Subcutaneous abdominal adipose tissue (tissue), 5 donors: Measurements from ENCODE around the gene NKAIN1.

ENCODE experiments used
- H3K27ac ChIP-seq: one replicate; pipeline ENCODE4 v1.7.0; 2013; ENCODE audit warnings: low read depth, mild to moderate bottlenecking, inconsistent platforms, low read length, moderate library complexity
- H3K27me3 ChIP-seq, 5 donors: one replicate each; pipeline ENCODE4 v1.7.0; 2013; ENCODE audit warnings: low read length in 5 of 5, inconsistent platforms in 1 of 5; ENCODE audit not compliant: control insufficient read depth in 5 of 5, insufficient read depth in 4 of 5
- H3K36me3 ChIP-seq, 5 donors: one replicate each; pipeline ENCODE4 v1.7.0; 2013; ENCODE audit warnings: low read length in 5 of 5; ENCODE audit not compliant: control insufficient read depth in 5 of 5, insufficient read depth in 5 of 5
- H3K4me1 ChIP-seq, 5 donors: one replicate each; pipeline ENCODE4 v1.7.0; 2013; ENCODE audit warnings: low read length in 5 of 5, mild to moderate bottlenecking in 3 of 5, moderate library complexity in 1 of 5; ENCODE audit not compliant: control insufficient read depth in 5 of 5, insufficient read depth in 5 of 5
- H3K4me3 ChIP-seq, 5 donors: one replicate each; pipeline ENCODE4 v1.7.0; 2013; ENCODE audit warnings: low read length in 5 of 5, low read depth in 1 of 5
- H3K9ac ChIP-seq, 5 donors: one replicate each; pipeline ENCODE4 v1.7.0; 2013; ENCODE audit warnings: low read length in 5 of 5, mild to moderate bottlenecking in 4 of 5, moderate library complexity in 3 of 5
- H3K9me3 ChIP-seq, 5 donors: one replicate each; pipeline ENCODE4 v1.7.0; 2013; ENCODE audit warnings: low read length in 5 of 5; ENCODE audit not compliant: control insufficient read depth in 5 of 5
- donor health status: healthy.
- donor health status: healthy.
- donor health status: healthy.
- donor health status: healthy.
- donor health status: healthy.

The NKAIN1 gene

DNA sequence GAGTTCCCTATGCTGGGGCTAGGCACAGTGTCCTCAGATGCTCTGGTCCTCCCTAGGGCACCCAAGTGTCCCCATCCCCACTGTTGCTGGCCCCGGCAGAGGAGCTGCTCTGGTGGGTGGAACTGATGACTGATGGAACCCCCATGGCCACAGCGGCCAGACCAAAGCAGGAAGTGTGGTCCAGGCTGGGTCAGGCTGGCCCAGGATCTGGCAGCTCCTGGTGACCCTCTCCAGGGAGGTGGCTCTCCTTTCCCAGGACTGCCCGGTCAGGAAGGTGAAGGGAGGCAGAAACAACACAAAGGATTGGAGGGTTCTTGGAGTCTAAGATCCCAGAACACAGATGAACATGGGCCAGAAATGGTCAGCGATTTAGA lies 1.1 kb downstream of the NKAIN1 start:
- Histone ChIP-seq H3K4me3 (peak overlapping the region in 1 of 5 donors; percentile 49), H3K36me3 (no peaks in the 10 kb centered on the region), H3K9me3 (no peaks in the 10 kb centered on the region), H3K27ac (no peak overlapping the region), H3K27me3 (peaks cover 30 to 57% (median 42%) of the 10 kb centered on the region in 5 donors), H3K4me1 (peaks cover 0 to 10% (median 8%) of the 10 kb centered on the region in 5 donors), H3K9ac (no peak overlapping the region)

DNA sequence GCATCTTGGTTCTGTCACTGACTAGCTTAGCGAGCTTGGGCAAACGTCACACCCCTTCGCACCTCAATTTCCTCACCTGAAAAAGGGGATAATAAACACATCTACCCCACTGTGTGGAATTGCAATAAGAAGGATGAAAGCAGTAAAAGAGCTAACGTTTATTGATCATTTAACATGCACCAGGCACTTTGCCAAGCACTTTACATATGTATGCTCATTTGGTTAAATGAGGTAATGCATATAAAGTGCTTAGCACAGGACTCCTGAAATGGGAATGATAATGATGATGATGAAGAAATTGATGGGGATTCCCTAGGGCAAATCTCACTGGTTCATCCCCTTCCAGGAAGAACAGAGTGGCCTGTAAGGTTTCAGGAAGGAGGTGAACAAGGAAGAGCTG lies 4.8 kb downstream of the NKAIN1 start:
- no peaks in the 10 kb centered on the region for H3K36me3 ChIP-seq
- H3K9ac ChIP-seq, result no peak overlapping the region
- H3K27ac ChIP-seq, result no peak overlapping the region
- no peak overlapping the region for H3K4me3 ChIP-seq
- no peaks in the 10 kb centered on the region for H3K9me3 ChIP-seq
- peaks cover 26 to 44% (median 37%) of the 10 kb centered on the region in 5 donors for H3K27me3 ChIP-seq
- peaks cover 0 to 9% (median 8%) of the 10 kb centered on the region in 5 donors for H3K4me1 ChIP-seq

DNA sequence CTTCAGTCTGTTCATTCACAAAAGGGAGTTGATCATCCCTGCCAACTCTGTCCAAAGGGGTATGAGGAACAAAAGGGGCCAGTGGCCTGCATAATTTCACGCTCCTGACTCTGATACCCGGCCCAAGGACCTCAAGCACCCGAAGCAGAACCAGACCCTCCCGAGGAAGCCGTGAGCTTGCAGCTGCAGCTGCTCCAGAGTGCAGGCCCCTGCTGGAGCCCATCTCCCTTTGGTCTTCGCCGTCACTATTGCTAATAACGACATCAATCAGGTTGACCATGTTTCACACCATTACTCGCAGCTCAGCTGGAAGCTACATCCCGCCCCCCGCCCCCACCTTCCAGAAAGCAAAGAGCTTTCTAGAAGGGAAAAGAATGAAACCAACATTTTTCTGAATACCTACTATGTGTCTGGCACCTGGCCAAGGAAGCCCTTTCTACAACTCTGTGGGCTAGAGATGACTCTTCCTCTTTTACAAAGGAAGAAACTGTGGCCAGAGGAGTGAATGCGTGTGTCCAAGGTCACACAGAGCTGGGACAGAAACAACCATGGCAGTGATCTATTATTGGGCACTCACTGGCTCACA lies 5.5 kb downstream of the NKAIN1 start:
- H3K27ac ChIP-seq, result no peak overlapping the region

DNA sequence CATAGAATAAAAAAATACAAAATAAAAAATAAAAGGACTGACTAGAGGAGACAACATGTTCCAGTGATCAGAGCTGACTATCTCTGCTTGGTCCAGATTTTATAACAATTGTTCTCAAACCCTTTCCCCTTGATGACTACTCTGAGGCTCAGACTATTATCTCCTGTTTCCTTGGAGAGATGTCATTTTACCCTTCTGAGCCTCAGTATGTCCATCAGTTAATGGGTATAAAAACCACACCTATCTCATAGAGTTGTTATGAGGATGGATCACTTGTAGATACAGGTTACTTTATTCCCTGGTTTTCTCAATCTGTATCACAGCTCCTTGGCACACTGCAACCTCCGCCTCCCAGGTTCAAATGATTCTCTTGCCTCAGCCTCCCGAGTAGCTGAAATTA lies 7.0 kb downstream of the NKAIN1 start:
- H3K9me3 ChIP-seq, result no peaks in the 10 kb centered on the region

More for the DNA sequence above, 5.5 kb downstream of the NKAIN1 start:
- Histone ChIP-seq H3K36me3 (no peaks in the 10 kb centered on the region), H3K27me3 (peaks cover 25 to 43% (median 36%) of the 10 kb centered on the region in 5 donors), H3K9ac (no peak overlapping the region), H3K4me3 (no peak overlapping the region), H3K4me1 (peaks cover 0 to 8% (median 7%) of the 10 kb centered on the region in 5 donors), H3K9me3 (no peaks in the 10 kb centered on the region)

DNA sequence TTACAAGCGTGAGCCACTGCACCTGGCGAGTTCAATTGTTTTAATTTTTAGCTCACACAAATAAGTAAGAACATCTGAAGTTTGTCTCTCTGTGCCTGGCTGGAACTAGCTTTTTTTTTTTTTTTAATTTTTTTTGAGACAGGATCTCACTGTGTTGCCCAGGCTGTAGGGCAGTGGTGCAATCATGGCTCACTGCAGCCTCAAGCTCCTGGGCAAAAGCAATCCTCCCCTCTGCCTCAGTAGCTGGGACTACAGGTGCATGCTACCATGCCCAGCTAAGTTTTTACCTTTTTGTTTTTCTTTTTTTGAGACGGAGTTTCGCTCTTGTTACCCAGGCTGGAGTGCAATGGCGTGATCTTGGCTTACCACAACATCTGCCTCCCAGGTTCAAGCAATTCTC lies 7.9 kb downstream of the NKAIN1 start:
- H3K9me3 ChIP-seq, result no peaks in the 10 kb centered on the region
- H3K27ac ChIP-seq, result no peak overlapping the region
- H3K9ac ChIP-seq, result no peak overlapping the region
- H3K4me3 ChIP-seq, result no peak overlapping the region
- H3K36me3 ChIP-seq, result no peaks in the 10 kb centered on the region
- no peaks in the 10 kb centered on the region for H3K4me1 ChIP-seq
- peaks cover 10 to 26% (median 16%) of the 10 kb centered on the region in 5 donors for H3K27me3 ChIP-seq

More for the DNA sequence above, 7.0 kb downstream of the NKAIN1 start:
- Histone ChIP-seq H3K4me1 (no peaks in the 10 kb centered on the region), H3K4me3 (no peak overlapping the region), H3K9ac (no peak overlapping the region), H3K27me3 (peaks cover 12 to 30% (median 22%) of the 10 kb centered on the region in 5 donors), H3K36me3 (no peaks in the 10 kb centered on the region), H3K27ac (no peak overlapping the region)

DNA sequence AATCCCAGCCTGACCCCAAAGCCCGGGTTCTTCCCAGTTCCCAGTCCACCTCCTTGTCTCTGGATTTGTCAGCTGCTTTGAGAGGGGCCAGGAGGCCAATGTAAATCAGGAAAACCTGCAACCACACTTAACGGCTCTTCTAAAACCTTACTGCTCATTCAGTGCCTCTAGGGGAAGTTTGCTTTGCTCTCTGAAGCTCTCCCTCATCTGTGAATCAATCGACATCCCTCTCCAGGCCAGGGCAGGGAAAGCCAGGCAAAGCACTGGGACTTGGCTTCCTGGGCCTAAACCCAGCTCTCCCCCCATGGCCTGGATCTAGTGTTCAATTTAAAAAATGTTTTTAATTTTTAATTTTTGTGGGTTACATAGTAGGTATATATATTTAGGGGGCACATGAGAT lies 9.3 kb downstream of the NKAIN1 start:
- Histone ChIP-seq H3K36me3 (no peaks in the 10 kb centered on the region), H3K4me3 (no peak overlapping the region), H3K27ac (no peak overlapping the region), H3K4me1 (no peaks in the 10 kb centered on the region), H3K9me3 (no peaks in the 10 kb centered on the region), H3K9ac (no peak overlapping the region), H3K27me3 (peaks cover 1 to 20% (median 10%) of the 10 kb centered on the region in 5 donors)

DNA sequence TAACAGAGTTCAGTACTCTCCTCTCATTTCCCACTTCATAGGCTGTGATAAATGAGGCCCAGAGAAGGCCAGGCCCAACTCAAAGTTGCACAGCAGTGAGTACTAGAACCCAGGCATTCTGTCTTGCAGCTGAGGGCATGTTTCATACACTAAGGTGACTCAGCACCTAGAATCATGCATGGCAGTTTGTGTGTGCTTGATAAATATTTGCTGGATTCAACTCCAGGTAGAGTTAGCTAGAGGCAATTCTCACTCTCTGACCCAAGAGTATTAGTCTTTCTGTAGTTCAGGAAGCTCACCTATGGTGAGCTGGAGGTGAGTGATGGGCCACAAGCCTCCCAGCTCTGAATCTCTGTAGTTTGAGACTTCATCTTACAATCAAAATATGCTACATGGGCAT lies 10.7 kb downstream of the NKAIN1 start:
- Histone ChIP-seq H3K36me3 (no peaks in the 10 kb centered on the region), H3K9me3 (no peaks in the 10 kb centered on the region), H3K4me3 (no peak overlapping the region), H3K9ac (no peak overlapping the region), H3K4me1 (no peaks in the 10 kb centered on the region), H3K27me3 (peaks cover 3 to 15% (median 8%) of the 10 kb centered on the region in 5 donors), H3K27ac (no peak overlapping the region)

DNA sequence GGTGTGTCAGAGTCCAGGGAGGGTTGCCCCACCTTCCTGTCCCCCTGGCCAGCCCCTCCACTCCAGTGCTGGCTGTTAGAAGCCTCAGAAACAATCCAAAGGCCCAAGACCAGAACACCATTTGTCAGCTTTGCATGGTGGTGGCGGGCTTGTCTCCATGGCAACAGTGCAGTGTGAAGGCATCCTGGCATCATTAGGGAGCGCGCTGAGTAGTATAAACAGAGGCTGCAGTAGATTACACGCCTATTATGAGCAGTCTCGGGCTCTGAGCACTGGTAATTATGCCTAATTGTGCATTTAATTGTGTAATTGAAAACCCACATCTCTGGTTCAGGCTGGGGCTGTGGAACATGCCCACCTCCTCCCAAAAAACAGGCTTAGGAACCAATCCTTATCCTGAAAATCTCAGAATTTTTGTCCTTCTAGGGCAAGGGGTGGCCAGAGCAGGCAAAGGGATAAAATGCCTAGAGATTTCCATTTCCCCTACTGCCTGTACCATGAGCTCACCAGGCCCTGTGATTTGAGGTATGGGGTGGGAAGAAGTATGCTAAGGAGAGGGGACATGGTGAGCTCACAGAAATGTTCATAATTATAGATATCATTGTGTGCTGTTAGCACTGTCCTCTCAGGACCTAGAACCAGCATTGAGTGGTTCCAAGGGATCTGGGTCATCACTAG lies 11.7 kb downstream of the NKAIN1 start:
- H3K9ac ChIP-seq, result no peak overlapping the region
- no peak overlapping the region for H3K27ac ChIP-seq
- H3K9me3 ChIP-seq, result no peaks in the 10 kb centered on the region
- H3K4me3 ChIP-seq, result no peak overlapping the region
- peaks cover 3 to 11% (median 9%) of the 10 kb centered on the region in 5 donors for H3K27me3 ChIP-seq
- H3K4me1 ChIP-seq, result no peaks in the 10 kb centered on the region
- no peaks in the 10 kb centered on the region for H3K36me3 ChIP-seq

DNA sequence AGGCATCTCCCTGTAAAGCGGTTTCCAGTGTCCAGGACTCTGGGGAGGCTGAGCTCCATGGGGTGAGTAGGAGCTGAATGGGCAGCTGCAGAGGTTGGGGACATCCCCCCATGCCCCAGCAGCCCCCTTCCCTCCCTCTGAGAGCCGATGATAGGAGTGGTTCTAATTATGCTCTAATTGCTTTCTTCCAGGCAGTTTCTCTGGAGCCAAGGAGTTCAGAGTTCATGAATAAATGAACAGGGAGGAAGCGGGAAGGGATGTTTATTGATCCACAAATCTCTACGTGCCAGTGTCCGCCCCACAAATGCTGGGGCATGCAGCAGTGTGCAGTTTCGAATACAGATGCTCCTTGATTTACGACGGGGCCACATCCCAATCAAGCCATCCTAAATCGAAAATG lies 15.6 kb downstream of the NKAIN1 start:
- Histone ChIP-seq H3K9ac (no peak overlapping the region), H3K27ac (no peak overlapping the region), H3K27me3 (peaks cover 3 to 16% (median 12%) of the 10 kb centered on the region in 5 donors), H3K4me3 (no peak overlapping the region), H3K9me3 (no peaks in the 10 kb centered on the region), H3K4me1 (no peaks in the 10 kb centered on the region), H3K36me3 (no peaks in the 10 kb centered on the region)

DNA sequence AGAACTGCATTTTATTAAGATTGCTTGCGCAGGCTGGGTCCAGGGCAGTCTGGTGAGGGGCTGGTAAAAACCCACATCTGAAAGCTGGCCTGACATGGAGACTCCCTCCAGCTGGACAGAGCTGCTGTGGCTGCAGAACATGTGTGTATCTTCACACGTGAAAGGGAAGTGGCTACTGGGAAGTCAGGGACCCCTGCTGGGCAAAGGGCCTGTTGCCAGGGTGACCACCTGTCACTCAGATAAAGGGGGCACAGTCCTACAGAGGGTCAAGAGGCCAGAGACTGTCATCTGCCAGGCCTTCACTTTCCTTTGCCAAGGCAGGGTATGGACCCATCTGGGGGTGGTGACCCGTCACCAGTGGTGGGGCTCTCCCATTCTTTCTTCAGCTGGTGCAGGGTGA lies 17.5 kb downstream of the NKAIN1 start:
- Histone ChIP-seq H3K27ac (no peak overlapping the region), H3K36me3 (no peaks in the 10 kb centered on the region), H3K9ac (no peak overlapping the region), H3K9me3 (no peaks in the 10 kb centered on the region), H3K27me3 (peaks cover 3 to 16% (median 10%) of the 10 kb centered on the region in 5 donors), H3K4me1 (no peaks in the 10 kb centered on the region), H3K4me3 (no peak overlapping the region)
